ENCODE measurements around the gene HEY2.
"Not testable (repeated sequence)": the region's sequence is repeated elsewhere in the genome, so short reads cannot be mapped to it uniquely, and the experiment has no call there.

Gene HEY2

GRCh38 chr6:125773387-125774341 is 24.2 kb downstream of the HEY2 start:
- DNase-seq = no peak

- not testable (repeated sequence) for DNase-seq
Measured at GRCh38 chr6:125776107-125776826, 26.8 kb downstream of the HEY2 start.

GRCh38 chr6:125779924-125780539 is 30.6 kb downstream of the HEY2 start:
- peak; percentile 73 to 96 for DNase-seq

GRCh38 chr6:125780540-125781313 is 31.3 kb downstream of the HEY2 start:
- DNase-seq = peak; percentile 25 to 64

- DNase-seq = no peak
Measured at GRCh38 chr6:125781314-125781868, 32.0 kb downstream of the HEY2 start.

- no peak for DNase-seq
Measured at GRCh38 chr6:125784365-125784764, 34.9 kb downstream of the HEY2 start.

GRCh38 chr6:125787791-125788190 is 38.4 kb downstream of the HEY2 start:
- DNase-seq = no peak

GRCh38 chr6:125789167-125789566 is 39.7 kb downstream of the HEY2 start:
- DNase-seq = no peak

- DNase-seq = peak; percentile 62 to 70
Measured at GRCh38 chr6:125789576-125790357, 40.3 kb downstream of the HEY2 start.

- peak; percentile 36 to 64 for DNase-seq
Measured at GRCh38 chr6:125790358-125791150, 41.1 kb downstream of the HEY2 start, which contains the start of gene NCOA7. NCOA7 (plus strand) TSS chr6:125790960; CDS start chr6:125815355, 24,395 bp downstream.

GRCh38 chr6:125791151-125791819 is 41.9 kb downstream of the HEY2 start:
- DNase-seq = peak in 1 of 2 experiments; percentile 36

- no peak for DNase-seq
Measured at GRCh38 chr6:125791820-125792165, 42.4 kb downstream of the HEY2 start.

GRCh38 chr6:125792172-125792571 is 42.7 kb downstream of the HEY2 start:
- no peak for DNase-seq

- DNase-seq = no peak
Measured at GRCh38 chr6:125792680-125793079, 43.2 kb downstream of the HEY2 start.

- DNase-seq = no peak
Measured at GRCh38 chr6:125793280-125793679, 43.8 kb downstream of the HEY2 start.

- DNase-seq = no peak
Measured at GRCh38 chr6:125793863-125794262, 44.4 kb downstream of the HEY2 start.

- no peak for DNase-seq
Measured at GRCh38 chr6:125794342-125795137, 45.1 kb downstream of the HEY2 start.

GRCh38 chr6:125795301-125795700 is 45.9 kb downstream of the HEY2 start:
- DNase-seq = no peak

Data from NCI-H187 (cell line).